ENCODE measurements around the gene ZNF423.

ZNF423 gene

DNA sequence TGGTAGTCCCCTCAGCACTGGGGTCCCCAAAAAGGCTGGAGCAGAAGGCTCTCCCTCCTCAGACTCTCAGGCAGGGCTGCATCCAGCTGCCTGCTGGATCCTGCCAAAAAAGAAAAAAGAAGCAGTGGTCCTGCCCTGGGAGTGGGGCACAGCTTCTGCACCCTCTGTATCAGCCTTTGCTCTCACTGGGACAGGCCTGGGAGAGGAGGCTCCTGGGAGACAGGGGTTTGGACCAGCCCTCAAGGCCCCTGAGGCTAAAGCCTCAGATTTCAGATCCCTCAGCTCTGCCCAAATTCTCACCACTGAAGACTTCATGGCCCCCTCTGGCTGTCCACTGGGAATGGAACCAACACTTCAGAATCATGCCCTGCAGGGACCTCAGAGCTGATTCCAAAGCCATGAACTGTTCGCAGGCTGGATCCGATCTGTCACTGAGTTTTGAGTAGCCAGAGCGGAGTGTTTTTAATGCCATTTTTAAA lies 385.4 kb downstream of the ZNF423 start:
- no peak for DNase-seq (ENCODE audit: low read depth)

- no peak for DNase-seq (ENCODE audit: low read depth)
Observed at GRCh38 chr16:49469930-49470451, 385.9 kb downstream of the ZNF423 start.

- no peak for DNase-seq (ENCODE audit: low read depth)
Observed at GRCh38 chr16:49469311-49469670, 386.6 kb downstream of the ZNF423 start.

DNA sequence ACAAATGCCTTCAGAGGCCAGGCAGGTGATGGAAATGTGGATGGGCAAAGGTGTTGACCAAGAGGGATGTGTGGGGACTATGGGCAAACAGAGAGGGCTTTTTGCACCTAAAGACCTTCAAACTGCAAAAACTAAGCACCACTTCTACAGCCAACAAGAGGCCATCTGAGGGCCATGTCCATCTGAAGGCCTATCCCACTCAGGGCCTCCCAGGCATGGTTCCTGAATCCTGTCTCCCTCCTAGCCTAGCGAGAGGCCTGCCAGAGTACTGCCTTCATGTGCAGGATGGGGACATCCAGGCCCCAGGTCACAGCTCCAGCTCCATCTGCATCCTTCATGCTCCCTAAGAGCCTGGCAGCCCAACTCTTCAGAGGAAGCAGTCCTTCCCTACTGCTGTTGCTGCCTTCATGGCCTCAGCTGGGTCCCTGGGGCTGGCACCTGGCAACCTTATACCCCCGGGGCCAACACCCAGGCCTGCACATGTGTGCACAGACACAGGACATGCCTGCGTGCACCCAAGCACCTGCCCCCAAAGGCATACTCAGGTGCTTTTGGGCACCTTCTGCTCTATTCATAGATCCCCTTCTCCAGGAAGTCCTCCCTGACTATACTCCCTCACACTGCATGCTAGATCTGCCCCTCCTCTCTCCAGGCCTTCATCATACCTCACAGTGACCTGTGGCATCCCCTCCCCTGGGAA lies 387.2 kb downstream of the ZNF423 start:
- DNase-seq (ENCODE audit: low read depth): no peak

DNA sequence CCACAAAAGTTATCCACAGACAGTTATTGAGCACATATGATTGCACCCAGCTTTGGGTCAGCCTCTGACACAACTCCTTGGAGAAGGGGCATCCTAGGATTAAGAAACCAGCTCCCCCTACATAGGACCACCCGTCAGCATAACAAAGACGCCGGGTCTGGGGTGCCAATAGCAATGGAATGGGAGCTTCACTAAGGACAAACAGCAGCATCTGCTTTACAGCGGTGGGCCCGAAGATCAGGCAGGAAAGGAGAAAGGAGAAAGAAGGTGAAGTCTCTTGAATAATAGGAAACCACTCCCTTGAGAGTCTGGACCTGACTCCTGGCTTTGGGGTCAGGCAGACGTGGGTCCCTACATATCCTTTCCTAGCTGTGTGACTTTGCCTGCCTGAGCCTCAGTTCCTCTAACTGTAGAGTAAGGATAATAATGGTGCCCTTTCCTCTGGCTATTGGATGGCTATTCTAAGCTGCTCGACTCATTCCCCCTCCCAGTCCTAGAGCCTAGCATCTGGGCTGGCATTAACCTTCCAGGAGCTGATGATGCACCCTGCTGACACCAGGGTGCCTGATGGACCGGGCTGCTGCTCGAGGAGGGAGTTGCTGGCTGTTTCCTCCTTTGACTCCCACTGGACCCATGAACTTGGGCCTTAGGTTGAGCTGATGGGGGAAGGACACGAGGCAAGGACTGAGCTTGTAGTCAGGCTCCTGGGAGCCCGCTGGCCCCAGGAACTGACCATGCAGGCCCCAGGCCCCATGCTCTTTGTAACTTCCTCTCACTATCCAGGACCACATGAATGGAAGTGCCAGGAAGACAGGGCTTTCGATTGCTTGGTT lies 388.2 kb downstream of the ZNF423 start:
- no peak for DNase-seq (ENCODE audit: low read depth)

DNA sequence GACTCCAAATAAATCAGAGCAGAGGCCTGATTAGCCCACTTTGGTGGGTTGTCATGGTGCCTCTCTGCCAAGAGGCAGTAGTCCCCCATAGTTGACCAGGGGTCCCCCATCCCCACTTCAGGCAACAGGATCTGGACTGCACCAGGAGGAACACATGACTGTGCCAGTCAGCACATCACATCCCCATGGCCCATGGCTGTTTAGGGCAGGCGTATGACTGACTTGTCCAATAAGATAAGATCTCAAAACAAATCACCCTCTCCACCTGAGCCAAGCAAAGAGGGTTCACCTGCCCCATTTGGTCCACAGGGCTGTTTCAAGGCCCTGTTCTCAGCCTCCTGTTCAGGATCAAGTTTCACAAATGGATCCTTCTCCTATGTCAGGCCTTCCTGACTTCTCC lies 389.0 kb downstream of the ZNF423 start:
- no peak for DNase-seq (ENCODE audit: low read depth)

GRCh38 chr16:49466529-49466831 lies 389.4 kb downstream of the ZNF423 start:
- no peak for DNase-seq (ENCODE audit: low read depth)

- no peak for DNase-seq (ENCODE audit: low read depth)
Observed at GRCh38 chr16:49465661-49466528, 390.0 kb downstream of the ZNF423 start.

GRCh38 chr16:49464877-49465504 lies 390.9 kb downstream of the ZNF423 start:
- DNase-seq (ENCODE audit: low read depth): no peak

DNA sequence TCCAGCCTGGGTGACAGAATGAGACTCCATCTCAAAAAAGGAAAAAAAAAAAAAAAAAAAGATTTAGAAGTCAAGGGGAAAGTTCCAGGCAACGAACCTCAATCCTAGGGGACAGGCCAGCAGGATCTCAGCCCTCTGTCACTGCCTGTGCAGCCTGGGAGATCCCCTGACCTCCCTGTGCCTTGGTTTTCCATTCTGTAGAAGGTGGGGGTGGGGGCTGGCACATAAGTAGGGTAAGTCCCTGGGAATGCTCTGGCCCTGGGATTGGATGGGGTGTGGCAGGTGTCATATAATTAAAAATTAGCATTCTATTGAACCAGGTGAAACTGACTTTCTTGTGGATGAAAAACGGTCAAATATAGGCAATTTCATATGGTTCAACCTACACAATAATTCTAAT lies 391.8 kb downstream of the ZNF423 start:
- DNase-seq (ENCODE audit: low read depth): no peak

DNA sequence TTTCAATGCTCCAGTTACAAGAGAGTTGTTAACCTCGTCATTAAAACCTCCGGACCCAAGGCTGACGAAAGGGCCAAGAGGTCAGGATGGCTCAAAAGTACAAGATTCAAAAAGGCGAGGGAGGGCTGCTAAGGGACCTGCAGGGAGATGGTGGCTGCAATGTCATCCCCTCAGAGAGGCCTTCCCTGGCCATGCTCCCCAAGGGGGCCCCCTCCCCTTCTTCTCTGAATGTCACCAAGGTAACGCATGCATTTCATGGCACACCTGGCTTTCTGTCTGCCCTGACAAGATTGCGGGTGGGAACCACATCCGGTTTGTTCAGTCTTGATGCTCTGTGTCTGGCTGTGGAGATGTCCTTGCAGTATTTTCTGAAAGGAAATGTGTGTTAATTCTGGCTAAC lies 392.4 kb downstream of the ZNF423 start:
- DNase-seq (ENCODE audit: low read depth): peak; percentile 19

- no peak for DNase-seq (ENCODE audit: low read depth)
Observed at GRCh38 chr16:49462989-49463371, 392.9 kb downstream of the ZNF423 start.

GRCh38 chr16:49462362-49462988 lies 393.4 kb downstream of the ZNF423 start:
- DNase-seq (ENCODE audit: low read depth): no peak

DNA sequence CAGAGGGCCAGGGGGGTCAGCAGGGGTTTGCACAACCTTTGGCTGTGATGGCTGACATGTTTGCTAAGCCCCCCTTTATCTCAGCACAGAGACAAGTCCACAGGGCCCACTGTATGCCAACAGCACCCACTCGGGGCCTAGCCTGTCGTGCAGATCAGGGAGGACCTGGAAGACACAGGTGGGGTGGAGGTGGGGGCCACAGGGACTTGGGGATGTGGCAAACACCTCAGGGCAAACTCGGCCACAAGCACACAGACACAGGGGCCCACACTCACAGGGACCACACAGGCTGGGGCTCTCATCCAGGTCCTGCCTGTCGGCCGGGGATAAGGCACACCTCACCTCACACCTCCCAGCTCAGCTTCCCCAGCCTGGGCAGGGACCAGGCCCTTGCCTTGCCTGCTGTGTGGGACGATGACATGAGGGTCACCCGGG lies 394.4 kb downstream of the ZNF423 start:
- no peak for DNase-seq (ENCODE audit: low read depth)

DNA sequence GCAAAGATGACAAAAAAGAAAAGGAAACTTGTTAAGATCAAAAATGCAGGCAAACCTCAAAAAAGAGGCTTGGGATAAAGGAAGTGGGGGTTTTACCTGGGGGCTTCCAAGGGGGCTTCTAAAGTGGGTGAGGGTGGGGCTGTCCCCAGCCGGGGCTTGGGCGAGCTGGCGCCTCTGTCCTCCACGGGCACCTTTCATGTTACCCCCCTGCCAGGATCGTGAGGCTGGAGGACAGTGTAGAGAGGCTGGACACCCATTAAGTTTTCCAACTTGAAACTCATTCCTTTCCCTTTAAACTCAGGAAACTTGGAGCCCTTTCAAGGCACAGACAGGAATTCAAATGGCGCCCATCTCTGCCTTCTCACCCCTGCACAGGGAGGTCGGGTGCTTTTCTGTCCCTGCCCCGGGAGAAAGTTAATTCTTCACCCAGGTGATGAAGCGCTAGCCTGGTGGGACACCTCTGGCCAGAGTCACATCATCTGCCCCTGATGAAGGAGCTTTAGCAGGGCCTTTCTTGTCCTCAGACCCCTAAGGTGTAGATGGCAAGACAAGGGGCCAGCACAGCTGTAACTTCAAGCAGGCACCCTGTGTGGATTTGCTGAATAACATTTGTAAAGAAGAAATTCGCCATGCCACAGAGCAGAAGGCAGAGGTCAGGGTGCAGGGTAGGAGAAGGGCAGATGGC lies 395.0 kb downstream of the ZNF423 start:
- no peak for DNase-seq (ENCODE audit: low read depth)

- DNase-seq (ENCODE audit: low read depth): no peak
Observed at GRCh38 chr16:49459953-49460735, 395.8 kb downstream of the ZNF423 start.

GRCh38 chr16:49458656-49459445 lies 397.1 kb downstream of the ZNF423 start:
- DNase-seq (ENCODE audit: low read depth): no peak

- DNase-seq (ENCODE audit: low read depth): no peak
Observed at GRCh38 chr16:49458243-49458642, 397.7 kb downstream of the ZNF423 start.

GRCh38 chr16:49457196-49457595 lies 398.7 kb downstream of the ZNF423 start:
- DNase-seq (ENCODE audit: low read depth): no peak
